Measurements from ENCODE around the gene C10orf143.
"Not testable (repeated sequence)": the region's sequence is repeated elsewhere in the genome, so short reads cannot be mapped to it uniquely, and the experiment has no call there.

C10orf143 gene

DNA sequence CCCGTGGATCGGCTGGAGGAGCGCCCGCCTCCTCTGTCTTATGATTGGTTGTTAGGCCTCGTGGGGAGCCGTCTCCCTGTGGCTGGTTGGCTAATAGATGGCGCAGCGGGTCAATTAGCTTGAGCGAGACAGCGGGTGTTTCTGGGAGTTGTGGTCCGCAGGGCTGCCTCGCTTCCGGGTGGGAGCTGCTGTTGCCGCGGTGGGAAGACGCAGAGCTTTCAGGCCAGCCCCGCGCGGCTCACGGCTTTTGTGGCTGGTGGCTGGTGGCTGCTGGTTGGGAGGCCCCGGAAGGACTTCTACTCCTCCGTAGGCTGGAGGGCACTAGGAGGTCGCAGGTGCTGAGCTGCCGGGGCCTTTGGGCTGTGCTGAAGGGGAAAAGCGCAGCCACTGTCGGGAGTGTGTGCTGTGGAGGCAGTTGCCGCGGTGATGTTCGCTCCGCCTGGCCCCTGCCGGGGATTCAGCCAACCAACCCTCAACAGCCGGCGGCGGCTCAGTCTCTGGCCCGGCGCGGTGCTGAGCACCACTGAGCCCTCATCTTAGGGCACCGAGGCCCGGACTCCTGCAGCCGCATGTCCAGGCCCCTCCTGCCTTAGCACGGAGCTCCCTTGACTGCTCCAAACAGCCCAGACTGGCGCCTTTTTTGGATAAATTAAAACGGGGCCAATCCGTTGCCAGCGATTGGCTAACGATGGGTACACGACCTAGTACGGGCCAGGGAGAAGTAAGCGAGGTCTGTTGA is 652 bp upstream of the C10orf143 start:
- DNase-seq = peak; percentile 98

DNA sequence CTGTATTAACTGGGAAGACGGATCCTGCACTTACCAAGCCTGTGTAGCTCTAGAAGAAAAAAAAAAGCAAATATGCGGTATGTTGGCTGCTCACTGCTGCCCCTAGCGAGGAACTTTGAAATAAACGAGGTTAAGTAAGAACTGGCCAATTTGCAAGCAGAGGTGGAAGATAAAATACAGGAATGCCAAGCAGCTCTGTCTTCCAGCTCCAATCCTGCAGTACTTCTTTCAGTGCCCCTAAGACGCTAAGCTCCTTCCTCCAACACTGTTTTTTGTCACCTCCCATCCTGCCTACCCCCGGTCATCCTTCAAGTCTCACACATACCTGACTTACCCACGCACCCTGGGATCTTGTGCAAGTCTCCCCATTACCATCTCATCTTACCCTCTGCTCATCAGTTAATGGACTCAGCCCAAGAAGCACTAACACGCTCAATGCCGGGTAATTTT is 809 bp downstream of the C10orf143 start:
- peak; percentile 84 for DNase-seq

DNA sequence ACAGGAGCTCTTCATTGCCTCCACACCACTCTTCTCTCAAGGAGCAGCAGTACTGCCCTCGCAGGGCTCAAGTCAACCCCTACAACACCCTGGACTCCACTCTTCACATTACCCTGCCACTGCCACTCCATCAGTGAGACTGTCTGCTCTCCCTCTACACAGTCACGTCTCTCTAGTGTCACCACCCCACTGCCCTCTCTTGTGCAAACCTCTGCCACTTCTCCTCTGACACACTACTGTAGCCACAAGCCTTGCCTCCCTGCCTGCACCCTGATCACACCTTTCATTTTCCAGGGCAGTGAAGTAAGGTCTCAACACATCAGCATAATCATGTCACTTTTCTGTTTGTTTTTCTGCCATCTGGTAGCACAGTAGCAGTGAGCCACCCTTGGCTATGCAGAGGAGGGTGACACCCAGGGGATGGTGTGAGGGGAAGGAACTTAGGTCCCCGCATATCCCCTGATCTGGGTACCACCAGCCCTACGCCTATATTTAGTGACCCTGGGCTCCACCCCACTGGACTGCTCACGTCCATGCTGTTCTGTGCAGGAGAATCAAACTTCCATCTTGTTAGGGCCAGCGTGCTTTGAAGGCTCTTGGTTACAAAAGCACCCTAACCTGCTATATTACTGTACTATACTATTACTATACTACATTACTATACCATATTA is 1.6 kb downstream of the C10orf143 start:
- DNase-seq = no peak

DNA sequence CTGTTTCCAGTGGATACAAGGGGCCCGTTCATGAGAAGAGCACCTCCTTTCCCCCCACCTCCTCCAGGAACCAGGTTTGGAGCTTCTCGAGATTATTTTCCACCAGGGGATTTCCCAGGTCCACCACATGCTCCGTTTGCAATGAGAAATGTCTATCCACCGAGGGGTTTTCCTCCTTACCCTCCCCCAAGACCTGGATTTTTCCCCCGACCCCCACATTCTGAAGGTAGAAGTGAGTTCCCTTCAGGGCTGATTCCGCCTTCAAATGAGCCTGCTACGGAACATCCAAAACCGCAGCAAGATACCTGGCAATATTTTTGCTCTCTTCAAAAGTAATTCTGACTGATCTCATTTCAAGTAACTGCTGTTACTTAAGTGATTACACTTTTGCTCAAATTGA is 2.5 kb downstream of the C10orf143 start:
- DNase-seq = not testable (repeated sequence)

DNA sequence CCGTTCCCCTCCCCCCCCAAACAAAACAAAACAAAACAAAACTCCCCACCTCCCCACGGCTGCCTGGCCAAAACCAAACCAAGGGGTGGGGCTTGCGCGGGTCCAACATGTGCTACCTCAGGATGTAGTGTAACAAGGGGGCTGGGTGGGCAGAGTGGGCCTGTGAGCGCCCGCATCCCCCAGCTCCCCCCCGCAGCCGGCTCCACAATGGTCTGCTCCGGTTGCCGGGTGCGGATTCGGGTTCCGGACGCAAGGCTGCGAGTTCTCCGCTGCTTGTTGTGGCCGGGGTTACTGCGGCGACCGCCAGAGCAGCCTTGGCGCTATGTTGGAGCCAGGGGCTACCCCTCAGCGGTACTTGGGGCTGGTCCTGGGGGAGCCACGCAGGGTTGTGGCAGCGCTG is 4.9 kb downstream of the C10orf143 start:
- DNase-seq = no peak

DNA sequence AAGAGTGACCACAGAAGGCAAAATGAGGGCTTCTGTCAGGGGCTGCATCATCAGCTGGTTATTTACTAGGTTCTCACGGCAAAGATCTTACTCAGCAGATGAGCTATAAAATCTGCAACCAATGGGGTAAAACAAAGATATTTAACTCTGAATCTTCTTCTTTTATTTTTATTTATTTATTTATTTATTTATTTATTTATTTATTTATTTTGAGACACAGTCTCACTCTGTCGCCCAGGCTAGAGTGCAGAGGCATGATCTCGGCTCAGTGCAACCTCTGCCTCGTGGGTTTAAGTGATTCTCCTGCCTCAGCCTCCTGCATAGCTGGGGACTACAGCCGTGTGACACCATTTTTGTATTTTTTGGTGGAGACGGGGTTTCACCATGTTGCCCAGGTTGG is 11.3 kb downstream of the C10orf143 start:
- DNase-seq = no peak

DNA sequence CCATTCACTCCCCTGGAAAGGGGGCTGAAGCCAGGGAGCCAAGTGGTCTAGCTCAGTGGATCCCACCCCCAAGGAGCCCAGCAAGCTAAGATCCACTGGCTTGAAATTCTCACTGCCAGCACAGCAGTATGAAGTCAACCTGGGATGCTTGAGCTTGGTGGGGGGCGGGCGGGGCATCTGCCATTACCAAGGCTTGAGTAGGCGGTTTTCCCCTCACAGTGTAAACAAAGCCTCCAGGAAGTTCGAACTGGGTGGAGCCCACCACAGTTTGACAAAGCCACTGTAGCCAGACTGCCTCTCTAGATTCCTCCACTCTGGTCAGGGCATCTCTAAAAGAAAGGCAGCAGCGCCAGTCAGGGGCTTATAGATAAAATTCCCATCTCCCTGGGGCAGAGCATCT is 20.1 kb downstream of the C10orf143 start:
- not testable (repeated sequence) for DNase-seq

DNA sequence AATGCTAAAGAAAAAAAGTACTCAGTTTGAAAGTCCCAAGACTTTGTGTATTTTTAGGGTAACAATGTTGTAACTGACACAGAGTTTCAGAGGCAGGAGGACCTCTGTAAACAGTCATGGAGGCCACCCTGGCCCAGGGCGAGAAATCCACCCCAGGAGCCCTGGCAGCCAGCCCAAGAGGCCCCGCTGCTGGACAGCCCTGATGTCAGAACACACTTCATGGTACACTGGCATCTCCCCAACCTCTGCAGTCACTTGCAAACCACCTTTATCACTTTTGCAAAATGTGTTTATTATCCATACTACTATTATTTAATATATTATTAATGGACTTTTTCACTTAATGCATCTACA is 30.2 kb downstream of the C10orf143 start:
- no peak for DNase-seq

DNA sequence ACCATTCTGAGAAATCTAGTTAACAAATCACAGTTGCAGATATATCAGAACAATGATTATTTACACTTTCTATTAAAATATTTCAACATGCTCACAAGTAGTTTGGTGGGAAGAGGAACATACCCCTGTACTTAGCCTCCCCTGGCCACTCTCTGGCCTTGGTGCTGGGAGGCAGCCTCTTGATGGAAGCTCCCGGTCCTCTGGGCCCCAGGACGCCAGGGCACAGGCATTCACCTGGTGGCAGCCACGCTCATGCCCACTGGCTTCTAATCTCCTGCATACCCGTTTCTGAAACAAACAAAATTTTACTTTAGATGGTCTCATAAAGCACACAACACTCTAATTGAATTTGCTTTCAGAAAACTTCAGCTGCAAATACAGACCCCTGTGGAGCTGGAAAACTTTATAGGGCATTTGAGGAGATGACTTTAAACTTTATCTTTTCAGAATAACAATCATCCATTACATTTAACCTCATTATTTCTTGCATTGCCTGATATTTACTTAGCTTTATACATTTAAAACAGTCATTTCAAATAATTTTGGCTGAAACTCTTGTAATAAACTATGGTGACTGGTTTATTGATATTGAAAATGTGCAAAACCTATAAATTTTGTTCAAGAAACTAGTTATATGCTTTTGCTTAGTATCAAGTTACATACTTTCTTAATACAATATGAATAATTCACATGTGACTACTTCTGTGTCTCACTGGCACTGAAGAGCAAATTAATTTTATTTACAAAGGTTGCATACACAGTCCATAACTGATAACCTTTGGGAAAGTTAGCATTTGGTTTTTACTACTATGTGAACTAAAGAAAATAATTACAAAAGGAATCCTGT is 30.8 kb downstream of the C10orf143 start:
- DNase-seq = no peak

DNA sequence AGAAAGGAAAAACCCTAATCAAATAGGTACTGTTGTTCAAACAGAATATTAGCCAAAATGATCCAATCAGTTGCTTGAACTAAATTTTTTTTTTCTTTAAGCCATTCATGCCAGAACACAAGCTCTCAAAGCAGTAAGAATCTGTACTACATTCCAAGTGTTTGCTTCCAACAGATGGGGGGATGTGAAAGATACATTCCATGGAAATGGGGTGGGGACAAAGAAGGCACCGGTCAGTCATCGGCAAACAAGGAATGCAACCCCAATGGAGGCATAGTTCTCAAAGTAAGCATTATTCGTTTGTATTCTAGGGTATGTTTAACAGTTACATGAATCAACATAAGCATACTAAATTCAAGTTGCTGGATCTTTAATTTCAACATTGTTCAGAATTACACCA is 32.5 kb downstream of the C10orf143 start:
- no peak for DNase-seq

DNA sequence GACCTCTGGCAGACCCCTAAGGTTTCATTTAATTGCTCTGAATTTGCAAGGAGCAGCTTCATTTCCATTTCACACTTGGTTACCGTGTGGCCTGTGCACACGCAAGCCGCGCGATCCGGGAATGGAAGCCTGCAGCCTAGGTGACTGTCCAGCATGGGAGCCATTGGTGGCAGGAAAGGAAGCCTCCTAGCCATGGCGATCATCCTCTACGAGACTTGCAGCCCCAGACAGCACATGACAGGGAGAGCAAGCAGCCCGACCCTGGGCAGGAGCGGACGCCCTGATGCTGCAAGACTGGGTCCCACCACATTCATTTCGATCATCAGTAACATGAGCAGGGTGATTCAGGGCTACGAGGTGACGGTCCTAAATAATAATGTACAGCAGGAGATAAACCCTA is 33.9 kb downstream of the C10orf143 start:
- DNase-seq = no peak

DNA sequence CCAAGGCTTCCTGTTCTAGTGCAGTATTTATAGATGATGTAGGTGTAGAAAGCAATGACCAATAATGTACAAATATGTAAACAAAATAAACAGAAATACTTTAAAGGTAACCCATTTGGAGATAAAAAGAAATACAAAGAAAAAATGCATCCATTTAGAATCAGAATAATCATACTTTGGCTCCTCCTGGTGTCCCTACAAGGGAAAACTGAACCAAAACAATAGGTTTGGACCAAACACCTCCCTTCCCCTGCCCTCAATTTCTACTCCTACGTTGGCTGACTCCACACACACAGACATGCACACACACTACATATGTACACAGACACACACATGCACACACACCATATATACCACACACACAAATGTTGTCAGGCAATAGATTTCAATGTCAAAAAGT is 36.0 kb downstream of the C10orf143 start:
- DNase-seq = no peak

DNA sequence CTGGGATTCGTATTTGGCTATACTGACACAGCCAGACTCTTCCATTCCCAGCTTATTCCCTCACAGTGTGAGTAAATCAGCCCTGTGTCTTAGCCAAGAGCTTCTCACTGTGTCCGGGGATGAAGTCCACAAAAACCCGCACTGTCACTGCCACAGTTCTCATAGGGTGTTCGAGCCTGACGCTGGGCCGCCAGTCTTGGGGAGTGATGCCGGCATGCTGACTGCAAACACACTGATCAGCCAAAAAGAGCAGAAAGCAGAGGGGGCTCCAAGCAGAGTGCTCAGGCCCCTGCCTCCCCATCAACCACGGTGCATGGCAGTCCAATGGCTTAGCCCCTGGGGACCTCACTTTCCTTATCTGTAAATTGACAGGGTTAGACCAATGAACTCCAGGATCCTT is 36.7 kb downstream of the C10orf143 start:
- no peak for DNase-seq

DNA sequence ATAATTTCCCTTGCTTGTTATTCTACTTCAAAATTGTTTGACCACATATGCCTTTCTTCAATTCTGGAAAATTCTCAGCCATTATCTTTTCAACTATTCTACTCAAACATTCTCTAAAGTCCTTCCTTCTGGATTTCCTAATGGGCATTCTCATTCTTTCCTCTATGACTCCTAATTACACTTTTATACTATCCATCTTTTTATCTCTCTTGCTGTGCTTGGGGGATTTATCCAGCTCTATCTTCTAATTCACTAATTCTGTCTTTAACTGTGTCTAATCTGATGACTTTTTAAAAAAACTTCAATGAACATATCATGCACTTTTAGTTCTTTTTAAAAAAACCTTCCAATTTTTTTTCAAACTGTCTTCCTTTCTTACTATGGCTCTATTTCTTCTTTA is 38.4 kb downstream of the C10orf143 start:
- DNase-seq = no peak

DNA sequence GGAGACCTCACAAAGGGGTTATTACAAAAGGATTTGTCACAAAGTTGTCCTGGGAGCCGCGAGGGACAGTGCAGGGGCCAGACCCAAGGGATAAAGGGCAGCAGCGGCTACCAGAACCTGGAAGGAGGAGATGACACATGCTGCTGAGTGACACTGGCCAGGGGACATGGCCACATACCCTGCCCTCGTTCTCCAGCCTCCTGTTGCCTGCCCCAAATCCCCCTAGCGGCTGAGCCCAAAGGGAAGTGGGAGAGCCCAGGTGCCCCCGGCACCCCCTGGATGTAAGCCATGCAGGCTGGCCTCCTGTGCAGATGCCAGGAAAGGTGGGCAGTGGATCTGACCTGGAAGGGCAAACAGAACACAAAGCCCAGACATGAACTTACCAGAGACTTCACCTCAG is 42.7 kb downstream of the C10orf143 start:
- no peak for DNase-seq

DNA sequence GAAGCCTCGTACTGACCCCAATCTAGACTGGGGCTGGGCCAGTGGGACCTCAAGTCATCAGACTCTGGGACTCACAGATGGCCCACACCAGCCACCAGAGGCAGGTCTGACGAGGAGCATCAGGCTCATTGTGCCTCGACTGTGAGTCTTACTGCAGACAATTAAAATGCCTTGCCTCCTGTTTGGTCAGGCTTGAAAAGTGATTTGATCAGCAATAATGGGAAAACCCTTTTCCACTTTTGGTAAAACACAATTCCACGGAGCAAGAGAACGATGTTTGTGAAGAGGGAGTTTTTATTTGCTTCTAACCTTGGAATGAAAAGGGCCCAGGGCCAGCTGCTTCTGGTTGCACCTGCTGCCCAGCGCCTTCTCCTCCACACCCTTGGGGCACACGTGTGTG is 43.9 kb downstream of the C10orf143 start:
- DNase-seq = no peak

DNA sequence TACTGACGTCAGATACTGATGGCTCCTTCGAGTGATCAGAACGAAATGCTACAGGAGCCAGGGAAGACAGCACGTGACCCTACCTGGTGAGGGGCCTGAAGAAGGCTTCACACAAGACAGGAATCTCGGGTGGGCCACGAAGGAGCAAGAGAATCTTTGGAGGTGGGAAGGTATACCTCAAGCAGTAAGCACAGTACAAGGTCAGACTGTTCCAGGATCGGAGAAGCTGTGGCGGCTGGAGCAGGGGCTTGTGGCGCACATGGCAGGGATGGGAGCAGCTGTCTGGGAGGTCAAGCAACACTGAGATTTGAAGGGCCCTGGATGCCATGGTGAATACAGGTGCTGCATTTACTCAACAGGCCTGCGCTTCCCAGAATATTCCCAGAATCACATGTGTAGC is 45.4 kb downstream of the C10orf143 start:
- DNase-seq = no peak

DNA sequence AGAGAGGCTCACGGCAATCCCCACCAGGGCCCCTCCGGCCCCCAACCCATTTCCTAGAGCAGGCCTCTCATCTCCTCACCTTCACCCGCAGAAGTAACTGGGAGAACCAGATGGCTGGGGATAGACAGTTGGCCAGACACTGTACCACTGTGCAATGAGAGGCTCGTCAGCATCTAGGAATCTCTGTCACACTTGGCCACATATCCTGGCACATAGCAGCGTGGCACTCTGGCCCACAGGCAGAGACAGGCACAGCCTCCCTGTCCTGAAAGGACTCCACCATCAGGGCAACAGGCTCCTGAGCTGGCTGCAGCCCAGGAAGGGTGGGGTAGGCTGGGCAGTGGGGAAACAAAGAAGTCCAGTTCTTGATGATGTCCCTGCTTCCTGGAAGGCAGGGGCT is 45.8 kb downstream of the C10orf143 start:
- DNase-seq = no peak

DNA sequence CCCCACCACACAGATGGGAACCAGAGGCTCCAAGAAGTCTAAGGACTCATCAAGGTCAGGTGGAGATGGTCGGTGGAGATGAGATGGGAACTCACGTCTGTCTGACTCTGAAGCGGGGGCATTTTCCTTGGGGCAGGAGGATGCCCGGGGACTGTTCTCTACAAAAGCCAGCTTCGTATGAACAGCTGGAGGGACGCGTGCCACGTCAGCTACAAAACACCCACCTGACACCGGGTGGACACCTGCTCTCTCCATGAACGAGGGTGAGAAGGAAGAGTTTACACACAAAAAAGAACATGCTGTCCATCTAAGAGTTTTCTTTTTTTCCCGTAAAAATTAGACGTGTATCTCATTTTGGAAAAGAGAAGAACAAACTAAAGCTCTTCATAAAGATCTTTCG is 47.7 kb downstream of the C10orf143 start:
- no peak for DNase-seq

DNA sequence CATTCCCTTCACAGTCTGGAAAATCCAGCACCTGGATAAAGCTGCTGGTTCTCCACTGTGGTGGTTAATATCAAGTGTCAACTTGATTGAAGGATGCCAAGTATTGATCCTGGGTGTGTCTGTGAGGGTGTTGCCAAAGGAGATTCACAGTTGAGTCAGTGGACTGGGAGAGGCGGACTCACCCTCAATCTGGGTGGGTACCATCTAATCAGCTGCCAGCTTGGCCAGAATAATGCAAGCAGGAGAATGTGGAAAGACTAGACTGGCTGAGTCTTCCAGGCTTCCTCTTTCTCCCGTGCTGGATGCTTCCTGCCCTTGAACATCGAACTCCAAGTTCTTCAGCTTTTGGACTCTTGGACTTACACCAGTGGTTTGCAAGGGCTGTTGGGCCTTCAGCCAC is 48.4 kb downstream of the C10orf143 start:
- DNase-seq = no peak

DNA sequence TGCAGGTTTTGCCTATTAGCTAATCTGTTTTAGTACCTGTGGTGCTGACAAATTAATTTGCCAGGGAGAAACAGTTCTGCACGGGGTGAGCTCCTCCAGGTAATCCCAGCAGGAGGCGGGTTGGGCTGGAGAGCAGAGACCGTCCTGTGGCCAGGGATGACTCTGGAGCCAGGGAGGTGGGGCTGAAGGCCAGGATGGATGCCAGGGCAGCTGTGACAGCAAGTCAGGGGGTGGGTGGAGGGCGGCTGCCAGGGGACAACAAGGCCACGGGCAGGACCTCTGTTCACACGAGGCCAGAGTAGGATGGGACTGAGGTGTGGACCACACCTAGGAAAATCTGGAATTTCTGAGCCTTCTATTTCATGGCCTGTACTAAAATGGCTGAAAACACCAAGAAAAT is 48.9 kb downstream of the C10orf143 start:
- DNase-seq = no peak

DNA sequence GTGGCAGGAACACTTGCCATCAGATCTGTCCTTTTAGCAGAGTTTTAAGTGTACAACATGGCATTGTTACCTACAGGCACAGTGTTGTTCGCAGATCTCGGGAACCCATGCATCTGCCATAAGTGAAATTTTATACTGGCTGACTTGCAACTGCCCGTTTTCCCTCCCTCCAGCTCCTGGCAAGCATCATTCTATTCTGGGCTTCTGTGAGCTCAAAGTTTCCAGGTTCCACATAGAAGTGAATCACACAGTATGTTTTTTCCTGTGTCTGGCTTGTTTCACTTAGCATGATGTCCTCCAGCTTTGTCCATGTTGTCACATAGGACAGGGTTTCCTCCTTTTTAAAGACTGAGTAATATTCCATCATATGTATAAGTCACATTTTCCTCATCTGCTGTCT is 56.6 kb downstream of the C10orf143 start:
- DNase-seq = no peak

DNA sequence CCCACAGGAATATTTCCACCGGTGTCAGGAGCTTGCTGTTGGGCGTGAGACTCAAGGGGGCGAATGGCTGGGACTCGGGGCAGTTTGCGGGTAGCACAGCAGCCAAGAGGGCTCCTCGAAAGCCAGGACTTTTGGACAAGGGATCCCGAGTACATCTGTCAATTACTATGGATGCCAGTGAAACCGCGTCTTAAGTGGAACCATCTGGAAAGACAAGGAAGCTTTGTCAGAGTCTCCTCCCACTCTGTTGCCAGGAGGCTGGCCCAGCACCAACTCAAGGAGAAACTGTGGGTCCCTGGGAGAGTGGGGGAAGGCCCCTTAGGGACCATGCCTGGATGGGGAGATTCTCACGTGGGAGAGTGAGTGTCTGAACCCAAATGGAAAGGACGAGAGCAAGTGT is 57.1 kb downstream of the C10orf143 start:
- DNase-seq = peak; percentile 2

DNA sequence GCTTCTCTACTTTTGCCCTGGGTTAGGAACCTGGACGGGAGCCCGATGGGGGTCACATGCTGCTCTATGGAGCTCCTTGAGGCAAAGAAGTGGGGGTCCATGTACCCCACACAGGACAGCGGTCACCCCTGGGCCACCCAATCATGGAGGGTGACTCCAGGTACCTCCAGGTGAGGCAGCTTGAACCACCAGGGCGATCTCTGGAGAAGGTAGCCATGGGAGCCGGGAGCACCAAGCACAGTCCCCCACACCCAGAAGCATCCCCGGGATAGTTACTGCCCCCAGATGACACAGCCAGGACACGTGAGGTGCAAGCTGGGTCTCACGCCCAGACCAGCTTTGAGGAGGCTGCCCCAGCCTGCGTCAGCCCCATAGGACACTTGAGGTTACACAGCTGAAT is 58.4 kb downstream of the C10orf143 start:
- DNase-seq = no peak

Measured in EL (cell line).